ENCODE data around the gene RARA.

Gene RARA

GRCh38 chr17:40309031-40309948 is at the start of gene RARA:
RARA (plus strand) TSS chr17:40309180; CDS start chr17:40331219, 22,039 bp downstream.
- no peak for DNase-seq (ENCODE audit: low read depth)

- DNase-seq (ENCODE audit: low read depth): no peak
Observed at GRCh38 chr17:40259505-40259904, 49.5 kb upstream of the RARA start.

GRCh38 chr17:40260528-40260927 is 48.5 kb upstream of the RARA start:
- DNase-seq (ENCODE audit: low read depth): no peak

GRCh38 chr17:40264458-40265185 is 44.4 kb upstream of the RARA start:
- no peak for DNase-seq (ENCODE audit: low read depth)

GRCh38 chr17:40265337-40265736 is 43.6 kb upstream of the RARA start:
- DNase-seq (ENCODE audit: low read depth): no peak

- no peak for DNase-seq (ENCODE audit: low read depth)
Observed at GRCh38 chr17:40266882-40267281, 42.1 kb upstream of the RARA start.

- no peak for DNase-seq (ENCODE audit: low read depth)
Observed at GRCh38 chr17:40268141-40268712, 40.8 kb upstream of the RARA start.

GRCh38 chr17:40278414-40278813 is 30.6 kb upstream of the RARA start:
- DNase-seq (ENCODE audit: low read depth): no peak

- no peak for DNase-seq (ENCODE audit: low read depth)
Observed at GRCh38 chr17:40279402-40279801, 29.6 kb upstream of the RARA start.

- DNase-seq (ENCODE audit: low read depth): no peak
Observed at GRCh38 chr17:40281663-40282062, 27.3 kb upstream of the RARA start.

GRCh38 chr17:40283662-40284061 is 25.3 kb upstream of the RARA start:
- peak; percentile 90 for DNase-seq (ENCODE audit: low read depth)

- peak; percentile 62 for DNase-seq (ENCODE audit: low read depth)
Observed at GRCh38 chr17:40284085-40284713, 24.8 kb upstream of the RARA start.

- no peak for DNase-seq (ENCODE audit: low read depth)
Observed at GRCh38 chr17:40286473-40286872, 22.5 kb upstream of the RARA start.

GRCh38 chr17:40287159-40287493 is 21.9 kb upstream of the RARA start:
- DNase-seq (ENCODE audit: low read depth): no peak

GRCh38 chr17:40287494-40288369 is 21.2 kb upstream of the RARA start, which contains the start of gene CDC6:
CDC6 (plus strand) TSS chr17:40287879; CDS start chr17:40289421, 1,542 bp downstream.
- DNase-seq (ENCODE audit: low read depth): peak; percentile 96

- peak; percentile 85 for DNase-seq (ENCODE audit: low read depth)
Observed at GRCh38 chr17:40290629-40291280, 18.2 kb upstream of the RARA start.

GRCh38 chr17:40291281-40291664 is 17.7 kb upstream of the RARA start:
- no peak for DNase-seq (ENCODE audit: low read depth)

GRCh38 chr17:40293363-40293762 is 15.6 kb upstream of the RARA start:
- DNase-seq (ENCODE audit: low read depth): no peak

- no peak for DNase-seq (ENCODE audit: low read depth)
Observed at GRCh38 chr17:40295488-40296436, 13.2 kb upstream of the RARA start.

GRCh38 chr17:40297511-40297910 is 11.5 kb upstream of the RARA start:
- no peak for DNase-seq (ENCODE audit: low read depth)
